Keratinocyte (primary cell): Measurements from ENCODE around the gene MRTFB. TPM values are rescaled to one million over a fixed set of nuclear protein-coding genes. Genes with fewer than 3 reads are reported as not detected.
"Not testable (repeated sequence)": the region's sequence is repeated elsewhere in the genome, so short reads cannot be mapped to it uniquely, and the experiment has no call there.

ENCODE experiments used
- DNase-seq: peaks from one replicate; pipeline ENCODE4 v3.0.0-alpha.2; 2011; ENCODE audit warnings: low read depth, missing footprints, low spot score
- FAIRE-seq: peaks from 2 replicates; lab custom pipeline; 2011; peaks lifted over from hg19 to GRCh38; lab: Jason Lieb, UNC
- H2AFZ ChIP-seq: 2 replicates; pipeline ENCODE4 v1.6.0; 2012; ENCODE audit warnings: low read length, control low read depth, inconsistent platforms; ENCODE audit not compliant: control insufficient read depth
- H3K27ac ChIP-seq: 2 replicates; pipeline ENCODE4 v1.5.1; 2011; ENCODE audit warnings: low read length; ENCODE audit not compliant: control insufficient read depth, insufficient read depth
- H3K27me3 ChIP-seq: 3 replicates; pipeline ENCODE4 v1.6.0; 2011; ENCODE audit warnings: low read length; ENCODE audit not compliant: control insufficient read depth, insufficient read depth; ENCODE audit errors: extremely low read depth
- H3K36me3 ChIP-seq, 2 experiments: 2 replicates in 1 of 2; 3 replicates in 1 of 2; pipeline ENCODE4 v1.5.1; 2011; ENCODE audit warnings: low read length in 2 of 2, mild to moderate bottlenecking in 1 of 2; ENCODE audit not compliant: control insufficient read depth in 2 of 2, insufficient read depth in 2 of 2; ENCODE audit errors: extremely low read depth in 1 of 2
- H3K4me1 ChIP-seq: 3 replicates; pipeline ENCODE4 v1.5.1; 2011; ENCODE audit warnings: low read length; ENCODE audit not compliant: control insufficient read depth, insufficient read depth; ENCODE audit errors: extremely low read depth
- H3K4me2 ChIP-seq: 3 replicates; pipeline ENCODE4 v1.6.0; 2011; ENCODE audit warnings: low read depth, low read length; ENCODE audit not compliant: control insufficient read depth, insufficient read depth; ENCODE audit errors: extremely low read depth
- H3K4me3 ChIP-seq, 3 experiments: fragments of 200-600 bp in 1 of 3; sonication (generic) in 1 of 3; 2 replicates in 2 of 3; 3 replicates in 1 of 3; pipeline ENCODE4 v1.5.1; 2011 to 2016; ENCODE audit warnings: low read length in 3 of 3, mild to moderate bottlenecking in 3 of 3, control low read depth in 2 of 3, inconsistent platforms in 1 of 3, low read depth in 1 of 3, mixed read lengths in 1 of 3, mixed run types in 1 of 3, moderate library complexity in 1 of 3; ENCODE audit not compliant: control insufficient read depth in 2 of 3, insufficient read depth in 2 of 3; ENCODE audit errors: extremely low read depth in 1 of 3
- H3K79me2 ChIP-seq: 2 replicates; pipeline ENCODE4 v1.6.0; 2012; ENCODE audit warnings: low read length; ENCODE audit not compliant: control insufficient read depth, insufficient read depth
- H3K9ac ChIP-seq: 3 replicates; pipeline ENCODE4 v1.6.0; 2011; ENCODE audit warnings: low read length; ENCODE audit not compliant: control insufficient read depth, insufficient read depth; ENCODE audit errors: extremely low read depth
- H3K9me1 ChIP-seq: 3 replicates; pipeline ENCODE4 v1.6.0; 2011; ENCODE audit warnings: low read length; ENCODE audit not compliant: control insufficient read depth, insufficient read depth; ENCODE audit errors: extremely low read depth
- H3K9me3 ChIP-seq: 2 replicates; pipeline ENCODE4 v1.5.1; 2012; ENCODE audit warnings: low read depth, low read length; ENCODE audit not compliant: control insufficient read depth
- H4K20me1 ChIP-seq: 3 replicates; pipeline ENCODE4 v1.6.0; 2011; ENCODE audit warnings: low read length; ENCODE audit not compliant: control insufficient read depth, insufficient read depth; ENCODE audit errors: extremely low read depth
- EZH2 ChIP-seq: IDR thresholded peaks from one replicate; pipeline ENCODE4 v1.6.1; 2012; ENCODE audit warnings: inconsistent platforms, mild to moderate bottlenecking, low read length, moderate library complexity
- dilution Hi-C: fragments of 300-500 bp; cut with MboI; formaldehyde crosslinking; loops from one replicate; pipeline ENCODE4 v1.7.0; 2020; ENCODE audit warnings: low sequenced_read_pairs; ENCODE audit not compliant: extremely low pct_ligation_motif_present
- polyA plus RNA-seq, 5 experiments: library from polyadenylated mRNA; depleted of rRNA in 3 of 5; stranded (reverse) in 3 of 5; stranded (forward) in 1 of 5; unstranded in 1 of 5; fragments of >200 nt; gene quantifications; 1 replicate in 1 of 5; 2 replicates in 3 of 5; 3 replicates in 1 of 5; pipeline versions ENCODE4 v1.2.1 to v1.2.3, GENCODE V29; 2011 to 2012; ENCODE audit warnings: missing spikeins in 2 of 5, low read depth in 1 of 5, low replicate concordance in 1 of 5
- TF ChIP-seq, protein P1 (sequence below), 3 experiments: IDR thresholded peaks in 1 of 3; conservative IDR thresholded peaks in 1 of 3; optimal IDR thresholded peaks in 1 of 3; 2 replicates in 2 of 3; 3 replicates in 1 of 3; pipeline versions ENCODE3 to v1.5.1; 2011; ENCODE audit warnings: low read length in 3 of 3, mild to moderate bottlenecking in 3 of 3, moderate library complexity in 2 of 3, control low read depth in 1 of 3, inconsistent platforms in 1 of 3; ENCODE audit not compliant: insufficient read depth in 2 of 3; ENCODE audit errors: extremely low read depth in 1 of 3

The MRTFB gene
- polyA plus RNA-seq, 1 donor (not counting 4 experiments of a cell fraction or from before 2014, with no cell fraction given): 12.1 TPM

DNA sequence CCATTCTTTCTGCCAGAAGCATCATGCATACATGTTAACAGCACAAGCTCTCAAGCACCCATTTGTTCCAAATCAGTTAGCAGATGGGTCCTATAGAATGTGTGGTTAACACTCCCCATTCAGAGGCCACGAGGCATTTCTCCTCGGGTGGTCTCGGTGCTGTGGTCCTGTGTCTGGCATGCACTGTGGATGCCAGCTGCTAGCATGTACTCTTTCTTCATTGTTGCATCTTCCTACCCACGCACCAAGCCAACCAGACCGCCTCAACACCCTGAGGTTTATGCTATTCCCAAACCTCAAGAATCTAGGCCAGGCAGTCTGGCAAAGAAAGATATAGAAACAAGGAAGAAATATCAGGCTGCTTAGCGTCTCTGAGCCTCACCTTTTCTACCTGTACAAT is 27.8 kb upstream of the MRTFB start:
- FAIRE-seq (no peak), DNase-seq (no peak)
- H3K9me3 ChIP-seq: no peaks in the 10 kb centered on the region
- no peaks in the 10 kb centered on the region for H3K4me1 ChIP-seq
- no peak overlapping the region for H2AFZ ChIP-seq
- no peak overlapping the region for H3K9ac ChIP-seq
- TF ChIP-seq, protein P1, sequence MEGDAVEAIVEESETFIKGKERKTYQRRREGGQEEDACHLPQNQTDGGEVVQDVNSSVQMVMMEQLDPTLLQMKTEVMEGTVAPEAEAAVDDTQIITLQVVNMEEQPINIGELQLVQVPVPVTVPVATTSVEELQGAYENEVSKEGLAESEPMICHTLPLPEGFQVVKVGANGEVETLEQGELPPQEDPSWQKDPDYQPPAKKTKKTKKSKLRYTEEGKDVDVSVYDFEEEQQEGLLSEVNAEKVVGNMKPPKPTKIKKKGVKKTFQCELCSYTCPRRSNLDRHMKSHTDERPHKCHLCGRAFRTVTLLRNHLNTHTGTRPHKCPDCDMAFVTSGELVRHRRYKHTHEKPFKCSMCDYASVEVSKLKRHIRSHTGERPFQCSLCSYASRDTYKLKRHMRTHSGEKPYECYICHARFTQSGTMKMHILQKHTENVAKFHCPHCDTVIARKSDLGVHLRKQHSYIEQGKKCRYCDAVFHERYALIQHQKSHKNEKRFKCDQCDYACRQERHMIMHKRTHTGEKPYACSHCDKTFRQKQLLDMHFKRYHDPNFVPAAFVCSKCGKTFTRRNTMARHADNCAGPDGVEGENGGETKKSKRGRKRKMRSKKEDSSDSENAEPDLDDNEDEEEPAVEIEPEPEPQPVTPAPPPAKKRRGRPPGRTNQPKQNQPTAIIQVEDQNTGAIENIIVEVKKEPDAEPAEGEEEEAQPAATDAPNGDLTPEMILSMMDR (optimal IDR thresholded peaks at IDR 0.05 in 1 of 3, IDR thresholded peaks at IDR 0.05 in 1 of 3, conservative IDR thresholded peaks at IDR 0.05 in 1 of 3; ENCODE audit: extremely low read depth in 1 of 3, insufficient read depth in 2 of 3, low read length in 3 of 3): no peak
- TF ChIP-seq EZH2: no peak
- no peak overlapping the region for H3K4me3 ChIP-seq
- H4K20me1 ChIP-seq: no peaks in the 10 kb centered on the region
- dilution Hi-C loops: no loop called here
- no peaks in the 10 kb centered on the region for H3K9me1 ChIP-seq
- H3K27ac ChIP-seq: no peak overlapping the region
- no peaks in the 10 kb centered on the region for H3K27me3 ChIP-seq
- no peaks in the 10 kb centered on the region for H3K79me2 ChIP-seq
- no peaks in the 10 kb centered on the region for H3K36me3 ChIP-seq
- H3K4me2 ChIP-seq: no peak overlapping the region

DNA sequence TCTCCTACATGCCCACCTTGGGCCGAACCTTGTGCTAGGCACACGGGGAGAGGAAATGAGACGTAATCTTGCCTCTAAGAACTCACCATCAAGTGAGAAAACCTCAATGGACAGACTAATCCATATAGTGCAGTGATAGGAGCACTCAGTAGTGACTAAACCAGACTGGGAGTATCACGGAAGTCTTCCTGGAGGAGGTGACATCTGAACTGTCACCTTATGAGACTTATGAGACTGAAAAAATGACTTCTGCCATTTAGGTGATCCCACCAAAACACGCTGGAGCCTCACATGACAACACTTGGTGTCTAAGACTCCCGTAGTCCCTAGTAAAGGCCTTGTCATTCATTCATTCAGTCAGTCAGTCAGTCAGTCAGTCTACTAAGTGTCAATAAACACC is 27.3 kb upstream of the MRTFB start:
- no peak for FAIRE-seq

DNA sequence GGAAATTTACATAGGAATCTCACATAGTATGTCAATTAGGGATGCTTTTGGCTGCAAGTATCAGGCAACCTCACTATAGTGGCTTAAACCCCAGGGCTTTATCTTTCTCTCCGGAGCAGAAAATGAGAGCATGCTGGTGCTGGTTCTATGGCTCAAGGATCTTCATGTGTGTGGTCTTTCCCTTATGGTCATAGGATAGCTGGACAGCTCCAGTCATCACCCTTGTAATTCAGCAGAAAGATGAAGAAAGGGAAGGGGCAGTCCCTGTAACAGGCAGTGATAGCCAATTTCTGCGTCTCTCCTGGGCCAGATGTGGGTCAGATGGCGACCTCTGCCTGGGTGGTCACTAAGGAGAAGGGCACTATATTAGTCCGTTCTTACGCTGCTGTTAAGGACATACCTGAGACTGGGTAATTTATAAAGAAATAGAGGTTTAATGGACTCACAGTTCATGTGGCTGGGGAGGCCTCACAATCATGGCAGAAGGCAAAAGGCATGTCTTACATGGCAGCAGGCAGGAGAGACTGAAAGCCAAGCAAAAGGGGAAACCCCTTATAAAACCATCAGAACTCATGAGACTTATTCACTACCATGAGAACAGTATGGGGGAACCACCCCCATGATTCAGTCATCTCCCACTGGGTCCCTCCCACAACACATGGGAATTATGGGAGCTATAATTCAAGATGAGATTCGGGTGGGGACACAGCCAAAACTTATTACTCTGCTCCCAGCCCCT is 23.8 kb upstream of the MRTFB start:
- H3K79me2 ChIP-seq, H3K9me3 ChIP-seq, H3K4me2 ChIP-seq, H3K27ac ChIP-seq, H2AFZ ChIP-seq, dilution Hi-C loops, H3K4me1 ChIP-seq, H3K27me3 ChIP-seq, H3K9ac ChIP-seq, FAIRE-seq, H4K20me1 ChIP-seq, H3K4me3 ChIP-seq, DNase-seq, H3K36me3 ChIP-seq, H3K9me1 ChIP-seq: not testable (repeated sequence)

More for the DNA sequence above, 27.3 kb upstream of the MRTFB start:
- Histone ChIP-seq H3K79me2 (no peaks in the 10 kb centered on the region), H3K9ac (no peak overlapping the region), H3K4me2 (no peak overlapping the region), H3K9me1 (no peaks in the 10 kb centered on the region), H4K20me1 (no peaks in the 10 kb centered on the region), H3K27ac (no peak overlapping the region), H3K27me3 (no peaks in the 10 kb centered on the region), H2AFZ (no peak overlapping the region), H3K9me3 (no peaks in the 10 kb centered on the region), H3K36me3 (no peaks in the 10 kb centered on the region), H3K4me3 (no peak overlapping the region), H3K4me1 (no peaks in the 10 kb centered on the region)
- dilution Hi-C loops: no loop called here
- no peak for DNase-seq
- TF ChIP-seq, protein P1 (optimal IDR thresholded peaks at IDR 0.05 in 1 of 3, IDR thresholded peaks at IDR 0.05 in 1 of 3, conservative IDR thresholded peaks at IDR 0.05 in 1 of 3; ENCODE audit: extremely low read depth in 1 of 3, insufficient read depth in 2 of 3, low read length in 3 of 3): no peak
- no peak for TF ChIP-seq EZH2
